ENCODE data around the gene OSBP2.

GRCh38 chr22:30944986-30945385, 250.3 kb downstream of the OSBP2 start:
- no peak for TF ChIP-seq EZH2 (IDR thresholded peaks at IDR 0.05)
- no peak for TF ChIP-seq POLR2AphosphoS5 (IDR thresholded peaks at IDR 0.05; ENCODE audit: borderline replicate concordance, low read depth, low read length)
